SW 1271 (cell line): ENCODE results near the gene COMTD1.
"Not testable (repeated sequence)": the region's sequence is repeated elsewhere in the genome, so short reads cannot be mapped to it uniquely, and the experiment has no call there.

Source experiments
- DNase-seq, 2 experiments: peaks; one replicate each; lab custom pipeline; 2025; lab: John Stamatoyannopoulos, UW

Gene COMTD1

DNA sequence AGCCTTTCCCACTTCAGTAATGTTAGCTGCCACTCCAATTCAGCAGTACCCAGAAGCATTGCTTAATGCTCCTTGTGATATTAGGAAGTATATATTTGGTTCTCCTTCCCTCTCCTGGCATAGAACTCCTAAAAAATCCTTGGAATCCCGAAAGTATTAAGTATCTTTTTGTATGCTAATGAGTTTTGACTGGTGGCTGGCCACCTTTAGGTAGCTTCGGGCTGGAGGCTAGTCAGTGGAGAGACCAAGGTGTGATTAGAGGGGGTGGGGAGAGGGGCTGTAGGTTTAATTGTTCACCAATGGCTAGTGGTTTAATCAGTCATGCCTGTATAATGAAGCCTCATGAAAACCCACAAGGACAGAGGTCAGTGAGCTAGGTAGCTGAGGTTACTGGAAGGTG is 12.2 kb downstream of the COMTD1 start:
- DNase-seq: no peak

- not testable (repeated sequence) for DNase-seq
Observed at GRCh38 chr10:75221492-75221891, 14.3 kb downstream of the COMTD1 start.

GRCh38 chr10:75220274-75220673 is 15.5 kb downstream of the COMTD1 start:
- DNase-seq: no peak

DNA sequence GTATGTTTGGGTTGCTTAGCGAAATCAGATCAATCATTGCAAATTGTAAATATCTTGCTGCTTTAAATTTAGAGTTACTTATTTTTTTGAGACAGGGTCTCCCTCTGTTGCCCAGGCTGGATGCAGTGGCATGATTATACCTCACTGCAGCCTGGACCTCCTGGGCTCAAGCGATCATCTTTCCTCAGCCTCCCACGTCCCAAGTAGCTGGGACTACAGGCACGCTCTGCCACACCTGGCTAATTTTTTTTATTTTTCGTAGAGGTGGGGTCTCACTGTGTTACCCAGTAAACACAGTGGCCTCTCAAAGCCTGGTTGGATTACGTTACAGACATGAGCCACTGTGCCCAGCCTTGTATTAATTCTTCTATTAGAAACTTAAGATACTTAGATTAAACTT is 23.4 kb downstream of the COMTD1 start:
- no peak for DNase-seq

- DNase-seq: no peak
Observed at GRCh38 chr10:75211007-75211691, 24.6 kb downstream of the COMTD1 start.

DNA sequence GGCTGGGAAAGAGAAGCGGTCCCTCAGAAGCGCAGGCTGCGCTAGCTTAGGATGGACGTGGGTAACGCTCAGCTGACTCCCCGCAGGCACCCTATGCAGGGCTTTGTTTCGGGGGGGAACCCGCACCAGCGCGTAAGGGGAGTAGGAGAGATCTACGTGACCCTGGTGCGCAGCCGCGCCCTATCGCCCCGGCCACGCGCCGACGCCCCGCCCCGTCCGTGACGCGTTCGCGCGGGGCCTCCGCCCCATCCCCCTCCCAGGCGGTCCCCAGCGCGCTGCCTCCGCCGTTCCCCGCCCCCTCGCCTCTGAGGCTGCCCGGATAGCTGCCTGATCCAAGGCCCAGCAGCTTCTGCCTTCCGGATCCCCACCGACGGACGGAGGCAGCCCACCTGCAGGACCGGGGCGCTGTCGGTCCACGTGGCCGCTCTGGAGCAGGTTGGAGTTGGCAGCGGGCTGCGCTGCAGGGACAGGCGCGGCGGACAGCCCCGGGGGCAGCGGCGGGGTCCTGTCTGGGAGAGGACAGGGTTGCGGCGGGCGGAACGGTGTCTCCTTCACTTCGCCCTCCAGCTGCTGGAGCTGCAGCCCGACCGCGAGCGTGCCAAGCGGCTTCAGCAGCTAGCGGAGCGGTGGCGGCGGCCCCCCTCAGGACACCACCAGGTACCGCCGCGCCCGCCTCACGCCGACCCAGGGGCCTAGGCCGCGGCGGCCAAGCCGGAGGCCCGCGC is 25.3 kb downstream of the COMTD1 start, which contains the start of gene VDAC2:
VDAC2 (plus strand) TSS at position 515 of the 725 bp plus-strand sequence. CDS start 363 bp downstream, outside the sequence.
- peak; percentile 51 to 78 for DNase-seq

GRCh38 chr10:75209921-75210281 is 25.9 kb downstream of the COMTD1 start:
- peak in 1 of 2 experiments; percentile 72 for DNase-seq

- DNase-seq: no peak
Observed at GRCh38 chr10:75209086-75209920, 26.5 kb downstream of the COMTD1 start.

- no peak for DNase-seq
Observed at GRCh38 chr10:75208181-75208580, 27.6 kb downstream of the COMTD1 start.

DNA sequence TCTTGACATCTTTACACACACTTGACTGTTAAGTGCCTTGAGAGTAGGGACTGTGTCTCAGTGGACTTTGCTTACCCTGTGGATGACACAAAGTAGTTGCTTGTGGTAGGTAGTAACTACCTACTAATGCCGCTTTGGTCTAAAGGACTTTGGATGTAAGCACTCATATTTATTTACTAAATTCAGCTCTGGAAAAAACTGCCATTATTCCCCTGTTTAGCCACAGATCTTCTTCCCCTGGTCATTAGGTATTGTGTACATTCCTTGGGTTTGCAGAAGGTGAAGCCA is 28.0 kb downstream of the COMTD1 start:
- no peak for DNase-seq

DNA sequence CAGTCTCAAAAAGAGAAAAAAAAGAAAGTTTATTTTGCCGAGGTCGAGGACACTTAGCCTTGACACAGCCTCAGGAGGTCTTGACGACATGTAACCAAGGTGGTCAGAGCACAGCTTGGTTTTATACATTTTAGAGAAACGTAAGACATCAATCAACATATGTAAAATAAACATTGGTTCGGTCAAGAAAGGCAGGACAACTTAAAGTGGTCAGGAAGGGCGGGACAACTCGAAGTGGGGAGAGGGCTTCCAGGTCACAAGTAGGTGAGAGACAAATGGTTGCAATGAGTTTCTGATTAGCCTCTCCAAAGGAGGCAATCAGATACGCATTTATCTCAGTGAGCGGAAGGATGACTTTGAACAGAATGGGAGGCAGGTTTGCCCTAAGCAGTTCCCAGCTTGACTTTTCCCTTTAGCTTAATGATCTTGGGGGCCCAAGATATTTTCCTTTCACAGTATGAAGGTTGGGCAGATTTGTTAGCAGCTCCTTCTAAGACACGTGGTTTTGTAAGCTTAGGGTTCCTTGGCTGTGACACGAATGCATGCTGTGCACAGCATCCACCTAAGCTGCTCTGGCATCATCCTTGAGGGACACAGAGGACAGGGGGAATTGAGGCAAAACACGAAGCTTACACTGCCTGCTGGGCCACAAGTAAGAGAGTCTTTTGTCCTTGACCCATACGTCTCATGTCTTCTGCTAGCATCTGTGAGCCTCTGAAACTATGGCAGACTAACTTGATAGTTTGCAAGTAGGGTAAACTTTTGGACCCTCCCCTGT is 28.5 kb downstream of the COMTD1 start:
- DNase-seq: no peak

- not testable (repeated sequence) for DNase-seq
Observed at GRCh38 chr10:75206638-75207037, 29.1 kb downstream of the COMTD1 start.

GRCh38 chr10:75205908-75206307 is 29.8 kb downstream of the COMTD1 start:
- no peak for DNase-seq

- DNase-seq: no peak
Observed at GRCh38 chr10:75203724-75204123, 32.0 kb downstream of the COMTD1 start.

DNA sequence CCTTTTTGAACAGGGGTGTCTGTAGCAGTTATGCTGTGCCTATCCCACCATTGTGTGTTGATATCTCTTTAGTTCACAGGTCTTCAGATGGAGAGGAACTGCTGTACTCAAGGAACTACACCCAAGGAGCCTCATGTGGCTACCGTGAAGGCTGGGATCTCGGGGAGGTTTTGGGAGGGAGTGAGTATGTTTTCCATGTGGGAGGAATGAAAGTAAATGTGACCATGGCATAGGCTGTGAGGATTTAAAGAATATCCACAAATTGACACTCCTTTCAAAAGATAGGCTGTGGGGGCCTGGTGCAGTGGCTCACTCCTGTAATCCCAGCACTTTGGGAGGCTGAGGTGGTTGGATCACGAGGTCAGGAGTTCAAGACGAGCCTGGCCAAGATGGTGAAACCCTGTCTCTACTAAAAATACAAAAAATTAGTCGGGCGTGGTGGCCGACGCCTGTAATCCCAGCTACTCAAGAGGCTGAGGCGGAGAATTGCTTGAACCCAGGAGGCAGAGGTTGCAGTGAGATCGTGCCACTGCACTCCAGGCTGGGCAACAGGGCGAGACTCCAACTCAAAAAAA is 32.6 kb downstream of the COMTD1 start:
- DNase-seq: not testable (repeated sequence)

- no peak for DNase-seq
Observed at GRCh38 chr10:75202321-75203045, 33.3 kb downstream of the COMTD1 start.

- no peak for DNase-seq
Observed at GRCh38 chr10:75201793-75202307, 33.9 kb downstream of the COMTD1 start.

GRCh38 chr10:75199949-75200348 is 35.8 kb downstream of the COMTD1 start:
- DNase-seq: not testable (repeated sequence)

DNA sequence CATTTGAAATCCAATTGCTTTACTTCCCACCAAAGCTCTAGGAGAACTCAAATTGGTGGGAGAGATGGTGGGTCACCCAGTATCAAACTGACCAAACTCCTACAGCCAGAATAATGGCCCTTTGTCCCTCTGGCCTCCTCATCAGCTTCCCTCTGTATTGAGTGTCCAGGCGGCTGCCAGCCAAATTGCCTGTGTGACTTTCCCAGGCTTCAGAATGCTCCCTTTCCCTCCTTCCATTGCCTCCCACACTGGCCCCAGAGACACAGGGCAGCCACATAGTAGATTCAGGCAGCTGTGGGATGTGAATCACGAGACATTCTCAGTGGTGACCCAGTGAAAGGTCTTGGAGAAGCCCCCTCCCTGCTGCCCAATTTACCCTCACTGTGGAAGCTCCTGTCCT is 37.9 kb downstream of the COMTD1 start:
- DNase-seq: no peak

GRCh38 chr10:75197066-75197465 is 38.7 kb downstream of the COMTD1 start:
- no peak for DNase-seq
